ENCODE results near the gene RTN4. TPM values are rescaled to one million over a fixed set of nuclear protein-coding genes. Genes with fewer than 3 reads are reported as not detected.

RTN4 gene
- total and polyA plus RNA-seq, 2 experiments from 2014 or later: 284 to 455 TPM

GRCh38 chr2:55003706-55004639, 46.3 kb downstream of the RTN4 start:
- H3K36me3 ChIP-seq (replicated peaks; ENCODE audit: insufficient read depth, low read depth): no peaks in the 10 kb centered on the region
- no peak overlapping the region for H3K4me3 ChIP-seq
- H3K27ac ChIP-seq: peak overlapping the region; percentile 23
- H3K79me2 ChIP-seq: peaks cover 100% of the 10 kb centered on the region
- H3K4me2 ChIP-seq: peak overlapping the region; percentile 30
- no peaks in the 10 kb centered on the region for H3K9me3 ChIP-seq (ENCODE audit: low read depth)
- H4K20me1 ChIP-seq (ENCODE audit: insufficient read depth, poor library complexity, severe bottlenecking): peaks cover 98% of the 10 kb centered on the region
- 80% methylated on average over 10 of the region's 10 CpGs for WGBS (ENCODE audit: low lambda C conversion rate, missing lambda C conversion rate)
- no peaks in the 10 kb centered on the region for H3K27me3 ChIP-seq
- H3K9me2 ChIP-seq (replicated peaks; ENCODE audit: insufficient read depth): no peaks in the 10 kb centered on the region
- H2AFZ ChIP-seq: no peak overlapping the region
- DNase-seq (ENCODE audit: low spot score): no peak
- peaks cover 32% of the 10 kb centered on the region for H3K4me1 ChIP-seq (ENCODE audit: insufficient read depth)
- no peak for TF ChIP-seq EZH2 (IDR thresholded peaks at IDR 0.05; ENCODE audit: borderline replicate concordance)
- TF ChIP-seq CTCF (IDR thresholded peaks at IDR 0.05; ENCODE audit: poor library complexity): no peak
- no peak for TF ChIP-seq EZH2phosphoT487 (IDR thresholded peaks at IDR 0.05; ENCODE audit: low read depth, severe bottlenecking, unreplicated experiment)

GRCh38 chr2:55001716-55002115, 48.5 kb downstream of the RTN4 start:
- H3K9me3 ChIP-seq (ENCODE audit: low read depth): no peaks in the 10 kb centered on the region

GRCh38 chr2:55000341-55000740, 49.9 kb downstream of the RTN4 start:
- 66% methylated on average over 4 of the region's 4 CpGs for WGBS (ENCODE audit: low lambda C conversion rate, missing lambda C conversion rate)
- Histone ChIP-seq H3K27ac (no peak overlapping the region), H3K4me2 (no peak overlapping the region)

More at GRCh38 chr2:55001716-55002115, 48.5 kb downstream of the RTN4 start:
- H3K4me2 ChIP-seq: no peak overlapping the region
- TF ChIP-seq CTCF (IDR thresholded peaks at IDR 0.05; ENCODE audit: poor library complexity) (no peak), EZH2phosphoT487 (IDR thresholded peaks at IDR 0.05; ENCODE audit: low read depth, severe bottlenecking, unreplicated experiment) (no peak), EZH2 (IDR thresholded peaks at IDR 0.05; ENCODE audit: borderline replicate concordance) (no peak)
- no peak for DNase-seq (ENCODE audit: low spot score)
- no peak overlapping the region for H3K4me3 ChIP-seq
- H3K27ac ChIP-seq: no peak overlapping the region
- no peaks in the 10 kb centered on the region for H3K27me3 ChIP-seq
- WGBS (ENCODE audit: low lambda C conversion rate, missing lambda C conversion rate): 47% methylated on average over 2 of the region's 2 CpGs
- H4K20me1 ChIP-seq (ENCODE audit: insufficient read depth, poor library complexity, severe bottlenecking): peaks cover 98% of the 10 kb centered on the region
- H2AFZ ChIP-seq: no peak overlapping the region
- H3K4me1 ChIP-seq (ENCODE audit: insufficient read depth): peaks cover 36% of the 10 kb centered on the region
- H3K79me2 ChIP-seq: peaks cover 100% of the 10 kb centered on the region
- no peaks in the 10 kb centered on the region for H3K36me3 ChIP-seq (replicated peaks; ENCODE audit: insufficient read depth, low read depth)
- no peaks in the 10 kb centered on the region for H3K9me2 ChIP-seq (replicated peaks; ENCODE audit: insufficient read depth)

More at GRCh38 chr2:55000341-55000740, 49.9 kb downstream of the RTN4 start:
- H3K79me2 ChIP-seq: peaks cover 100% of the 10 kb centered on the region
- no peaks in the 10 kb centered on the region for H3K27me3 ChIP-seq
- no peak overlapping the region for H2AFZ ChIP-seq
- peaks cover 98% of the 10 kb centered on the region for H4K20me1 ChIP-seq (ENCODE audit: insufficient read depth, poor library complexity, severe bottlenecking)
- H3K9me2 ChIP-seq (replicated peaks; ENCODE audit: insufficient read depth): no peaks in the 10 kb centered on the region
- TF ChIP-seq CTCF (IDR thresholded peaks at IDR 0.05; ENCODE audit: poor library complexity) (no peak), EZH2phosphoT487 (IDR thresholded peaks at IDR 0.05; ENCODE audit: low read depth, severe bottlenecking, unreplicated experiment) (no peak), EZH2 (IDR thresholded peaks at IDR 0.05; ENCODE audit: borderline replicate concordance) (no peak)
- no peaks in the 10 kb centered on the region for H3K9me3 ChIP-seq (ENCODE audit: low read depth)
- no peaks in the 10 kb centered on the region for H3K36me3 ChIP-seq (replicated peaks; ENCODE audit: insufficient read depth, low read depth)
- DNase-seq (ENCODE audit: low spot score): no peak
- peaks cover 31% of the 10 kb centered on the region for H3K4me1 ChIP-seq (ENCODE audit: insufficient read depth)
- H3K4me3 ChIP-seq: no peak overlapping the region
